HG02970 (cell line): ENCODE measurements around the gene JAG1.

ENCODE experiments used
- ATAC-seq: cut with Tn5 transposase; IDR thresholded peaks from one replicate; pipeline ENCODE4 v1.9.1; 2021; ENCODE audit warnings: mild to moderate bottlenecking, moderate library complexity, moderate number of reproducible peaks; ENCODE audit not compliant: unreplicated experiment, low FRiP score

Gene JAG1

DNA sequence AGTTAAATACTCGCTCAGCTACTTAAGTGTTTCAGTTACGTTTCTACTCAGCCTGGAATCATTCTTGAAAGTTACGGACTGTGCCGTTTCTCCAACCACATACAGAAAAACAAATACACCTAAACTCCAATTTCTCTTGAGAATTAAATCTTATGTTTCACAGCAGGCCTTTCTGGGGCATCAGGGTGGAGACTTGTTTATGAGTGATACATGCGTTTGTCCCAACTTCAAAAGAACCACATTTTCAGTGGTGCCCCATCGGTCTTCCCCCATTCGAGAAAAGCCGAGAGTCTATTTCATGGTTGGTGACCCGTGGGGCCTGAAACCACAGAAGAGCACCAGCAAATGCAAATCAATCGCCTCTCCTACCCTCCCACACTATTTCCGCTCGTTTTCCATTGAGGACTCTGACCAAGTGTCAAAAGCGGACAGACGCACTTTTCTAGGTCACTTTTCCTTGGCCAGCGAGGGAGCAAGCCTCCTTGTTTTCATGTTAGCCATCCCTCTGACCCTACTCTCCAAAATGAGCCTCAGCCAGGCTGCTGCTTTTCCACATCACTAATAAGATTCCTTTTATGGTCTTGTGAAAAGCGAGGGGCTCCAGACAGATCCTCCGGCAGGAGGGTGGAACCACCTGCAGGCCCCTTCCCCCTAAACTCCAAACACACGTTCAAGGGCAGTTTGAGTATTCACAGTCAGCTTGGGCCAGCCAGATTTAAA lies 3.1 kb downstream of the JAG1 start:
- no peak for ATAC-seq

DNA sequence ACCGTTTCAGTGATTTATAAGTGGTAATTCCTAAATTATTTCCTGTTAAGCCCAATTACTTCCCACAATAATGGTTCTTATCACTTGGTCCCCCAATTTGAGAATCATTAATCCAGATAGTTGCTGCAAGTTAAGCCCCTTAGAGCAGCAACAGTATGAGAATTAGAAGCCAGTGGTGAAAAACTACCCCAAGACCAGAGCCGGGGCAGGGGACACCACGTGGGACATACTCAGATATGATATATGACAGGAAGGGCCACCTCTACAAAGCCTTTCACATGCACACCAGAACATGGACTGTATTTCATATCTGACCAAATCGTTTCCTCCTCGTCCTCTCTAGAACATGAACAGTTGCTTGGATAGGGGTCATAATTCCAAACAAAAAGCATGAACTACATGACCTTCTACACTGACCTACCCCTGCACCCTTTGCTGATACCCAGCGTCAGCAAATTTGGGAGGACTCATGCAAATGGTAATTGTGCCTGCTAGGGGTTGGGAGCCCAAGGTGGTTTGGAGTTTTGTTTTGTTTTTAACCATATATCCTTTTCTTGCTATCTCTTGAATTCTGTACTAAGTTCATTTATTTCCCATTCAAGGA lies 3.9 kb downstream of the JAG1 start:
- no peak for ATAC-seq

- ATAC-seq, result no peak
These were observed 5.0 kb downstream of the JAG1 start for GRCh38 chr20:10668677-10669368.

DNA sequence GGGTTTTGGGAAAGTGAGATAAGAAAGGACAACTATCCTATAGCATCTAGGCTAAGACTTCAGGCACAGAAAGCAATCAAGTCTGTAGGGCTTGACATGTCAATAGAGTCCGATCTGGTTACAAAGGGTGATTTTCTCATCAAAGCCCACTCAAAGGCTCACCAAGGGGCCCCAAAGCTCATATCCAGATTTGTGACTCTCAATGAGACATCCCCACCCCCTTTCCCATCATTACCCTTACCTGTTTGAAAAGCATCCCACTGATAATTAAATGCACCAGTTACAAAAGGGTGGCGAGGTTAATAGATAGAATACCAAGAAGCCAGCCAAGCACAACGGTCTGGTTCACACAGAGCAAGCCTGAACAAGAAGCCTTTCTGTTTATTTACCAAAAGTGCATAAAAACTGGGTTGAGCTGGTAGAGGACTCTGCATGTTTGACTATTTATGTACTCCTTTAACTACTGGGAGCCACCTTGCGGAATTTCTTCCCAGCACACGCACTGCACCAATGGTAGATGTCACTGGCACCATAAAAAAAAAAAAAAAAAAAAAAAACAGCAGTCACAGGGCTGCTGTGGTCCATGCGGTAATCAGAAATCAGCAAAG lies 6.1 kb downstream of the JAG1 start:
- ATAC-seq, result no peak

DNA sequence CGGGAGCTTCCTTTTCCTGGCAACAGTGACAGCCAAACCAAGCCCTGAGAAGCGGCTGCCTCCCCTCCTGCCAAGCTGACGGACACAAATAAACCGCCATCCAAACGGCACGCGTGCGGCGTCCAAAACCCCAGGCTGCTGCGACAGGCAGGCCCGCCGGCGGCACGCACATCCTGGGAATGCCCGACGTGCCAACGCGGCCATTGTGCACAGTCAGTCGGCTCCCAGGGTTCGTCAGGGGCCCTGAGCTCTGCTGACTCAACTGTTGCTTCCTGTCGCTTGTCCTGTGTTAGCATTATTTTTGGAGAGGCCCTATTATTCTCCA lies 6.8 kb downstream of the JAG1 start:
- no peak for ATAC-seq

DNA sequence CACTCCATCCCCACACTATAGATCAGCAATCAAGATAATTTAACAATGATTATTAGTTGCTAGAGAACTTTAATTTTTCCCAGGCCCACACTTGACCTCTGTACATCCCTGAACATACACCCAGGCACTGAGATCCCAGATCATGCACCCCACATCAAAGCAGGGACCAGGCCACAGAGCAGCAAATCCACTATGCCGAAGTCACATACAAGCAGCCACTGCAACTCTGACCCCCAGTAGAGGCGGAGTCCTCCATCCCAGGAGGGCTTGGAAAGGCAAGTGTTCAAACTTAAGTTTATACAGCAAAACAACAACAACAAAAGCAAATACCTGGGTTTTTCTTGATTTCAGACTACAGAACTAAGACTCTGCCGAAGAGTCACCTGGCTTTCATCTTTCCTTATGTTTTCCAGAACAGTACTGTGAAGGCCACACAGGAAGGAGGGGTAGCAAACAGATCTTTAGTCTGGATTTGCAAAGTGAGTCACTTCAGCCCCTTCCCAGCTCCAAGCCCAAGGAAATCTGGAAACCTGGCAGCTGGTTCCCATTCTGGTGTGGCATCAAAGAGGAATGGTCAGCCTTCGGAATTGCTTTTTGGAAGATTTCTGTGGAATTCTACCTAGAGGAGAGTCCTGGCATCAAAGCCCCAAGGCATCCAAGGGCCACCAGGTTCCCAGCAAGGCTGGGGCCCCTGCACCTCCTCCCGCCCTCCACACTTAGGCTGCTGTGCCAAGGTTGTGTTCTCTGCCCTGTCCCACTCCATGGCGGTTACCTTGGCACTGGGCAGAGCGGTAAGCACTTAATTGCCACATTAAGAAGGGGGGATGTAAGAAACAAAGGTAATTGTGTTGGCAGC lies 7.3 kb downstream of the JAG1 start:
- no peak for ATAC-seq

GRCh38 chr20:10665791-10666190 lies 8.0 kb downstream of the JAG1 start:
- ATAC-seq, result no peak

- no peak for ATAC-seq
These were observed 8.7 kb downstream of the JAG1 start for GRCh38 chr20:10665027-10665561.

GRCh38 chr20:10663756-10664155 lies 10.0 kb downstream of the JAG1 start:
- no peak for ATAC-seq

GRCh38 chr20:10662661-10663458 lies 10.9 kb downstream of the JAG1 start:
- no peak for ATAC-seq

- ATAC-seq, result no peak
These were observed 11.6 kb downstream of the JAG1 start for GRCh38 chr20:10662151-10662550.

- no peak for ATAC-seq
These were observed 12.5 kb downstream of the JAG1 start for GRCh38 chr20:10661261-10661660.

- no peak for ATAC-seq
These were observed 13.1 kb downstream of the JAG1 start for GRCh38 chr20:10660661-10661060.

DNA sequence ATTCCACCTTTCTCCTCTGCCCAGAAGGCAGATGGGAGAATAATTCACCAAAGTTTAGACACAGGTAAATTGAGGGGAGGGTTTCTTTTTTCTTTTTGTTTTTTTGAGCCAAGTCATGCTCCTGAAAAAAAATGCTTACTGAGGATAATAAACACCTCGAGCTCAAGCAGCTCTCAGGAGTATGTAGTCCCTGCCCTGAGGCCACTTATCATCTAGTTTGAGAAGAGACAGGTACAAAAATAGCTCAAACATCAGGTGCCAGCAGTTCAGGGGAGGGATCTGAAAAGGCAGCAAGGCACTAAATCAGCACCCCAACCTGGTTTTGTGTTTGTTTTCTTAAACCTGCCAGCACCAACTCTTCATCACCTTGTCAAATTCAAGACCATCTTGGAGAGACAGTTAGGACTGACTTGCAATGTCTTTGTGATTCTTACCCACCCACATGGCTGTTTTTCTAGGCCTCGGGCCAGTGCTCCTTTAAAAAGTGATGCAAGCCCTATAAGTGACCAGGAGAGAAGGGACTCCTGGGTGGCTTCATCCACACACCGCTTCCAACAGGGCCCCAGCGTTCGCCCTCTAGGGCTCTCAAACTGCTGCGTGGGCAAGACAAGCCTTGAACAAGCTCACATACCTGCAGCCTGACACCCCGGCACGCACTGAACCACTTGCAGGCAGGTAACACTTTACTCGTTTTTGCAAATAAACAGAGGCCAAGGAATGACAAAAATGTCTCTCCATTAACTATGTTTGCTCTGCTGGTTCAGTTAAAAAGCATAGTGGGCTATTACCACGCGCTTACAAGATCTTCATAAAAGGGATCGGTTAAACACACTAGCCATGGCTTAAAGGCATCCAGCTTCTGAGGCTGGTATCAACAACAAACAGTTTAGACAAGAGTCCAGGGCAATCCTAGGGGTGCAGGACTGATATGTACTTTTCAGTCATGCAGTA lies 13.9 kb downstream of the JAG1 start:
- no peak for ATAC-seq

DNA sequence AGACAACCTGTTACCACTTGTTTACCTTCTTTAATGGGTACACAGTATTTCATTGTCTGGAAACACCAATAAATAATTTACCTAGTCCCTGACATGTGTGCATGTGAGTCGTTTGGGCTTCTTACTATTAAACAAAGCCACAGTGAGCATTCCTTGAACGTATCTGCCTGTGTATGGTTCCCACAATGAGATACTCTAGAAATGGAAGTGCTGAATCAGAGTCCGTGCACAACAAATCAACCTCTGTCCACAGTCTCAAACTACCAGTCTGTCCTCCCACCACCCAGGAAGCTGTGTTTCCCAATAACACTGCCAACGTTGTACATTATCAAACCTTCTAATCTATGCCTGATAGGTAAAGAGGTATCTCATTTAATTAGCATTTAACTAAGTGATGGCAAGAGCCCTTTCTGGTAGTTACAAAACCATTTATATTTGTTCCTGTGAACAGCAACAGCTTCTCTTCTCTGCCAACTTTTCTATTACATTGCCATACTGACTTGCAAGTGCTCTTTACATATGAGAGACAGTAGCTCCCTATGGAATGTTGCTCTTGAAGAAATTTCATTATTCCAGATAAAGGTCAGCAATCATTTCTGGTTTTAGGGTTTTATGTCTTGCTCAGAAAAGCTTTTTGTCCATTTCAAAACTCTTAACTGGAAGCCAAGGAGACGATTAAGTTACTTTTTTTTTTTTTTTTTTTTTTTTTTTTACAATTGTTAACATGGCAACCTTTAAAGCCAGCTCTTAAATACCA lies 14.7 kb downstream of the JAG1 start:
- no peak for ATAC-seq

GRCh38 chr20:10658051-10658823 lies 15.6 kb downstream of the JAG1 start:
- no peak for ATAC-seq

- no peak for ATAC-seq
These were observed 16.3 kb downstream of the JAG1 start for GRCh38 chr20:10657453-10657852.
